Measurements from ENCODE around the gene SKOR2.
A peak's percentile ranks its signal among the peaks of the same experiment; 100 is the strongest.

Gene SKOR2

DNA sequence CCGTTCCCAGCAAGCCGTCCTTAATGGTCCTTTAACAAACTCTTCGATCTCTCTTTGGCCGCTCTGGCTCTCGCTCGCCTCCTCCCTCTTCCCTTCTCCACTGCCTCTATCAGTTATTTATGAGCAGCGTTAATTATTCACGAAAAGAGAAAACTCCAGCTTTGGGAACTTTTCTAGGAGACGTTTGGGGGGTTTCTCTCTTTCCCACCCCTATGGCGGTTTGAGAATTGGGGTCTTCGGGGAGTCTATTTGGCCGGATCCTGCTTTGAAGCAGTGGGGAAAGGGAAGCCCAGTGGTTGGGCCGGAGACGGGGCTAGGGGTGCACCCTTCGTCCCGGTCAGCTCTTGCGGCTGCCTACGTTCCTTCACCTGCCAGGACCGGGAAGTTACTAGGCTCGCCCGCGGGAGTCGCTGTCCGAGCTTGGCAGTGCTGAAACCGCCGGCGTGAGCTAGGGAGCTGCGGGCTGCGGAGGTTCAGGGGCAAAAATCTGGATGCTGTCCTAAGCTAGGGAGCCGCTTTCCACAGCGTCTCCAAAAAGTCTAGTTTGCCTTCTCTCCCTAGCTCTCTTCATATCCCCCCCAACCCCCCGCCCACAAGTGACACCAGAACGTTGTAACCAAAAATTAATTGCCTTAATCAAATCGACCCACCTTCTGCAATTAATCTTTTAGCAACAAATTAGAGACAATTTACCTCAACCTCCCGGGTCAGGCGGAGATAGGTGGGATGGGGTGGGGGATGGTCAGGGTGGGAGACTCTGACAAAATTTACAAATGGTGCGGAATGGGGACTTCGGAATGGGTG lies 8.9 kb upstream of the SKOR2 start:
- Histone ChIP-seq H3K27ac (ENCODE audit: insufficient read depth, low read depth, low read length, poor library complexity, severe bottlenecking) (no peak overlapping the region), H3K36me3 (ENCODE audit: control insufficient read depth, insufficient read depth, low read length) (no peaks in the 10 kb centered on the region), H3K4me3 (ENCODE audit: insufficient read depth, low read depth, low read length) (no peak overlapping the region), H3K4me1 (ENCODE audit: control insufficient read depth, insufficient read depth, low read length) (no peaks in the 10 kb centered on the region), H3K9me3 (ENCODE audit: control insufficient read depth, low read length) (no peaks in the 10 kb centered on the region), H3K27me3 (ENCODE audit: control insufficient read depth, insufficient read depth, low read length, poor library complexity, severe bottlenecking) (peaks cover 100% of the 10 kb centered on the region)
- 9 to 11% methylated on average over 36 to 38 of the region's 38 CpGs for WGBS, 2 experiments

DNA sequence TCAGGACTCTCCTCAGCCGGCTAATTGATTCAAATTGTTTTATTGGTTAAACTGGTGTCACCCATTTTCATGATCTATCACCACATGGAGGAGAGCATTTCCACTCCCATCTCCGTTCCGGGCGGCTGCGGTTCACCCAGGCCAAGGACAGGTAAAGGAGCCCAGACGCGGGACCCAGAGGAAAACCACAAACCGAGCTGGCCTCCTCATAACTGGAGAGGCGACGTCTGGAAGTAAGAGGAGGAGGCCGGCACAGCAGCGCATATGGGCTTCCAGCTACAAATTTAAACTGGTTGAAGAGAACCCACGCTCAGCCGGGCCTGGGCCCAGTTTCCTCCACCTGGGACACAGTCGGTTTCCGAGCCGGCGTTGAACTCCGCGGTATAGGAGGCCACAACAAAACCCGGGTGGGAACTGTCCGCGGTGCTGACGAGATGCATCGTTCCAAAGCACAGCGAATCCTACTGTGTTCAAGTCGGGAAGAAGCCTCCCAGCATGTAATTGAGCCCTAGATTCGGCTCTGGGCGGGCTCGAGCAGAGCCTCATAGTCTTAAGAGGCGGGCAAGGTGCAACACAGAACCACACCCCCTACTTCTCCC lies 3.0 kb upstream of the SKOR2 start:
- H3K4me3 ChIP-seq (ENCODE audit: insufficient read depth, low read depth, low read length), result no peak overlapping the region
- peaks cover 100% of the 10 kb centered on the region for H3K27me3 ChIP-seq (ENCODE audit: control insufficient read depth, insufficient read depth, low read length, poor library complexity, severe bottlenecking)
- peaks cover 12% of the 10 kb centered on the region for H3K4me1 ChIP-seq (ENCODE audit: control insufficient read depth, insufficient read depth, low read length)
- H3K27ac ChIP-seq (ENCODE audit: insufficient read depth, low read depth, low read length, poor library complexity, severe bottlenecking), result no peak overlapping the region
- WGBS, 2 experiments, result 3% methylated on average over 31 of the region's 31 CpGs
- no peaks in the 10 kb centered on the region for H3K9me3 ChIP-seq (ENCODE audit: control insufficient read depth, low read length)
- H3K36me3 ChIP-seq (ENCODE audit: control insufficient read depth, insufficient read depth, low read length), result no peaks in the 10 kb centered on the region

DNA sequence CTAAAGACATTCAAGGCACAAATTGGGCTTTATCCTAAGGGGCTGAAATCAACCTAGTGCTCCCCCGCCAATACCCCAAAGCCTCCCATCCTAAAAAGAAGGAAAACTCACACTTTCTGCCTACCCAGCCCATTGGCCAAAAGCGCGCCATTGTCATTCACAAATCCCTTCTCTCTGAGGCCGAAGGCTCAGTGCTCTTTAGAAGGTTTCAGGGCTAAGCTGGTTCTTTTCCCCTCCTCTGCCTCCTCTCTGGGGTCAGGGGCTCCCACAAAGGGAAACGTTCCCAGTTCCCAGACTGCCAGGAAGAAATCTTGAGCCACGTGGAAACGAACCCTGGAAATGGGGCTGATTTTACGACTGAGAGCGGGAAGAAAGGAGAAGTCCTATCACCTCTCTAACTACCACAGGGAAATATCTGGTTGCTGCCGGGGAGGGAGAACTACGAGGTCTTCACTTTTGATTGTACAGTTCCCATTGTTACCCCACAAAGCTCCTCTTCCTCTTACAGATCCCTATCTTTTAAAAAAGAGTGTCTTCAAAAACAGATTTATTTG lies 1.7 kb upstream of the SKOR2 start:
- Histone ChIP-seq H3K9me3 (ENCODE audit: control insufficient read depth, low read length) (no peaks in the 10 kb centered on the region), H3K27ac (ENCODE audit: insufficient read depth, low read depth, low read length, poor library complexity, severe bottlenecking) (no peak overlapping the region), H3K36me3 (ENCODE audit: control insufficient read depth, insufficient read depth, low read length) (no peaks in the 10 kb centered on the region), H3K4me3 (ENCODE audit: insufficient read depth, low read depth, low read length) (no peak overlapping the region), H3K27me3 (ENCODE audit: control insufficient read depth, insufficient read depth, low read length, poor library complexity, severe bottlenecking) (peaks cover 100% of the 10 kb centered on the region), H3K4me1 (ENCODE audit: control insufficient read depth, insufficient read depth, low read length) (peaks cover 12% of the 10 kb centered on the region)
- WGBS, 2 experiments, result 8 to 9% methylated on average over 8 to 11 of the region's 11 CpGs

DNA sequence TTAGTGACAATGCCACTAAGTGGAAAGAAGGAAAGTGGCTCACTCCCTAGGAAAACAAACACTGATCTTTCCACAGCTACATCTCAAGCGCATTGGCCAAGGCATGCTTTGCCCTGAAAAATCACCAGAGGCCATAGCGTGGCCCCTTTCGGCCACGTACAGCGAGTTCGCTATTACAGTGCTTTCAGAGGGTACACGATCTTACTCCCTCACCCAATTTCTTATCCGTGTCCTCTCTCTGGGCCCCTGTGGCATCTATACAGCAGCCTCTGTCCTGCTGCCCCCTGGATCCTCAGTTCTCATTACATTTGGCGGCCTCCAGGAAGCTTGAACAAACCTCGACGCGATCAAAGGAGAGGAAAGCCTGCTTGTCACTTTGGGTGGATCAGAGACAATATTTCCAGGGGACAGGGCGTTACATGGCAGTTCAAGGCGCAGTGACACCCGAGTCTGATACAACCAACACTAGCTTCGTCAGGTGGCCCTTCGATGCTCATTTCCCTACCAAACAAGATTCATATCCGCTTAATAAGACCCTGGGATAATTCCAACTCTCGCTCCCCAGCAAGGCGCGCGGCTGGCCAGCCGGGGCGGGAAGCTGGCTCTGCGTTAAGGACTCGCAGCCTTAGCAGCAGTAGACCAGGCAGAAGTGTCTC lies 941 bp downstream of the SKOR2 start:
- Histone ChIP-seq H3K9me3 (ENCODE audit: control insufficient read depth, low read length) (no peaks in the 10 kb centered on the region), H3K4me3 (ENCODE audit: insufficient read depth, low read depth, low read length) (no peak overlapping the region), H3K27ac (ENCODE audit: insufficient read depth, low read depth, low read length, poor library complexity, severe bottlenecking) (no peak overlapping the region), H3K4me1 (ENCODE audit: control insufficient read depth, insufficient read depth, low read length) (peaks cover 12% of the 10 kb centered on the region), H3K27me3 (ENCODE audit: control insufficient read depth, insufficient read depth, low read length, poor library complexity, severe bottlenecking) (peaks cover 100% of the 10 kb centered on the region), H3K36me3 (ENCODE audit: control insufficient read depth, insufficient read depth, low read length) (no peaks in the 10 kb centered on the region)
- WGBS, 2 experiments, result 9 to 13% methylated on average over 26 of the region's 26 CpGs

DNA sequence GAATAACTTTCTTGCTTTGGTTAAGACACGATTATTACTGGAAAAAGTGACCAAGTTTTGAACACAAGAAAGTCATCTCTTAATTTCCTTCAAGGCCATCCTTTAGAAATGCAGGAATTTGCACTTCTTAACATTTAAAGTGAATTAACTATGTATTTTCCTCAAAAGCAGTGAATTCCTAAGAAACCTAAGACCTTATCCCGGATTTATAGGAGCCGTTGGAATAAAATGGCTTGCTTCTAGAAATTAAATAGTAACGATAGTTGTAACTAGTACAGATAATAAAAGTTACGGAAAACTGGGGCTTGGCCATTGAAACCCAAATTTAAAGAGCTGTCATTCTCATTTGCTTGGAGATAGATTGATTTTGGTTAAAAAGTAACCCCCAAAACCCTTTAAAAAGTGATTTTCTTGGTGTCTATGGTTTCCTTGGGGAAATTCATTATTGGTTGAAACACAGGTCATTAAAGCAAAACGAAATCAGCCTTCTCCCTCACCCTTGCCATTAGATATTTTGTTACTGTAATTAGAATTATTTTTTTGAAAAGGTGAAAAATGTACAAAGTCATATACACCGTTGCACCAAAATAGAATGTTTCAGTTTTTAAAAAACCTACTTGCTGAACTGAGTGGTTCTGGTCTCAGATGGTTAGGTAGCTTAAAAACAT lies 2.0 kb downstream of the SKOR2 start:
- no peak overlapping the region for H3K4me3 ChIP-seq (ENCODE audit: insufficient read depth, low read depth, low read length)
- WGBS, 2 experiments, result 33 to 36% methylated on average over 6 of the region's 7 CpGs

DNA sequence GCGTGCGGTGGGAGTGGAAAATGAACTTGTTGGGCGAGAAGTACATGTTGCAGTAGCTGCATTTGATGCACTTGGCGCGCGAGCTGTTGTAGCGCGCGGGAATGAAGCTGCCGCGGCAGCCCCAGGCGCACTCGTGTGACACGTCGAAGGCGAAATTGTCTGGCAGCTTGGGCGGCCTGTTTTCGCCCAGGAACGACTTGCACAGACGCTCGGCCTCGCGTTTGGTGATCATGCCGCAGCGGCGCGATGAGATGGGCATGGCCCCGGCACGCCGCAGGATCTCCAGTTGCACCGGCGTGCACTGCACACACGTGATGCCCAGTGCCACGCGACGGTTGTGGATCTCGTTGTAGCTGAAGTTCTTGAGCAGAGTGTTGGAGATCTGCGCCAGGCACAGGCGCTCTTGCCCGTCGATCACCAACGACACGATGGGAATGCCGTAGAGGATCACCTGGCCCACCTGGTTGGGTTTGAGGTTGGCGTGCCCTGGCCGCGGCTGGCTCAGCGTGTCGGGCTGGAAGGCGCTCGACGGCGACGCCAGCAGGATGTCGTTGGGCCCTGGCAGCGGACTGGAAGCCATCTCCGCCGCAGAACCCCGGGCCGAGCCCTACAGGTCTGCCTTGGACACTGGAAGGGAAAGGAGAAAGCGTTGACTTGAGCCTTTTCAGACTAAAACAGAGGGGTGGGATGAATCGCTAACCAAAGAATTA lies 2.7 kb downstream of the SKOR2 start:
- H3K4me1 ChIP-seq (ENCODE audit: control insufficient read depth, insufficient read depth, low read length), result peaks cover 5% of the 10 kb centered on the region
- 19 to 22% methylated on average over 62 of the region's 62 CpGs for WGBS, 2 experiments
- H3K9me3 ChIP-seq (ENCODE audit: control insufficient read depth, low read length), result no peaks in the 10 kb centered on the region
- H3K4me3 ChIP-seq (ENCODE audit: insufficient read depth, low read depth, low read length), result no peak overlapping the region
- H3K36me3 ChIP-seq (ENCODE audit: control insufficient read depth, insufficient read depth, low read length), result no peaks in the 10 kb centered on the region
- peaks cover 99% of the 10 kb centered on the region for H3K27me3 ChIP-seq (ENCODE audit: control insufficient read depth, insufficient read depth, low read length, poor library complexity, severe bottlenecking)
- no peak overlapping the region for H3K27ac ChIP-seq (ENCODE audit: insufficient read depth, low read depth, low read length, poor library complexity, severe bottlenecking)

More for the DNA sequence above, 2.0 kb downstream of the SKOR2 start:
- peaks cover 11% of the 10 kb centered on the region for H3K4me1 ChIP-seq (ENCODE audit: control insufficient read depth, insufficient read depth, low read length)
- peaks cover 100% of the 10 kb centered on the region for H3K27me3 ChIP-seq (ENCODE audit: control insufficient read depth, insufficient read depth, low read length, poor library complexity, severe bottlenecking)
- H3K27ac ChIP-seq (ENCODE audit: insufficient read depth, low read depth, low read length, poor library complexity, severe bottlenecking), result no peak overlapping the region
- H3K36me3 ChIP-seq (ENCODE audit: control insufficient read depth, insufficient read depth, low read length), result no peaks in the 10 kb centered on the region
- no peaks in the 10 kb centered on the region for H3K9me3 ChIP-seq (ENCODE audit: control insufficient read depth, low read length)

DNA sequence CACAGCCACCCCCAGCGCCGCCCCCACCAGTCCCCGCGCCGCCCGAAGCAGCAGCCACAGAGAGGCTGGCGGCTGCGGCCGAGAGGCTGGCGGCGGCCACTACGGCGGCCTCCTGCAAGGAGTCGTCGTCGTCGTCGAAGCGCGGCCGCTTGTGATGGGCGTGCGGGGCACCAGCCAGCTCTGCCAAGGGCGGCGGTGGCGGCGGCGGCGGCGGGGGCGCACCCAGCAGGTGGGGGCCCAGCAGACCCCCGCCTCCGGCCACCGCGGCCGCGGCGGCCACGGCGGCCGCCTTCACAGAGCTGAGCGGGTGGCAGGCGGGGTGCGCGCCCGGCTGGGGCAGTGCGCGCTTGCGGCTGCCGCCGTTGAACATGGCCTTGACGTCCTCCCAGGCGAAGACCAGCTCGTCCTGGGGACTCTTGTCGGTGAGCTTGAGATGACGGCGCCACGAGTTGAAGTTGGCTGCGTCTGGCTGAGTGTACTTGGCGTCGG lies 3.3 kb downstream of the SKOR2 start:
- no peaks in the 10 kb centered on the region for H3K36me3 ChIP-seq (ENCODE audit: control insufficient read depth, insufficient read depth, low read length)
- 8 to 11% methylated on average over 61 of the region's 61 CpGs for WGBS, 2 experiments
- H3K27ac ChIP-seq (ENCODE audit: insufficient read depth, low read depth, low read length, poor library complexity, severe bottlenecking), result no peak overlapping the region
- H3K27me3 ChIP-seq (ENCODE audit: control insufficient read depth, insufficient read depth, low read length, poor library complexity, severe bottlenecking), result peaks cover 95% of the 10 kb centered on the region
- peaks cover 5% of the 10 kb centered on the region for H3K4me1 ChIP-seq (ENCODE audit: control insufficient read depth, insufficient read depth, low read length)
- no peak overlapping the region for H3K4me3 ChIP-seq (ENCODE audit: insufficient read depth, low read depth, low read length)
- no peaks in the 10 kb centered on the region for H3K9me3 ChIP-seq (ENCODE audit: control insufficient read depth, low read length)

DNA sequence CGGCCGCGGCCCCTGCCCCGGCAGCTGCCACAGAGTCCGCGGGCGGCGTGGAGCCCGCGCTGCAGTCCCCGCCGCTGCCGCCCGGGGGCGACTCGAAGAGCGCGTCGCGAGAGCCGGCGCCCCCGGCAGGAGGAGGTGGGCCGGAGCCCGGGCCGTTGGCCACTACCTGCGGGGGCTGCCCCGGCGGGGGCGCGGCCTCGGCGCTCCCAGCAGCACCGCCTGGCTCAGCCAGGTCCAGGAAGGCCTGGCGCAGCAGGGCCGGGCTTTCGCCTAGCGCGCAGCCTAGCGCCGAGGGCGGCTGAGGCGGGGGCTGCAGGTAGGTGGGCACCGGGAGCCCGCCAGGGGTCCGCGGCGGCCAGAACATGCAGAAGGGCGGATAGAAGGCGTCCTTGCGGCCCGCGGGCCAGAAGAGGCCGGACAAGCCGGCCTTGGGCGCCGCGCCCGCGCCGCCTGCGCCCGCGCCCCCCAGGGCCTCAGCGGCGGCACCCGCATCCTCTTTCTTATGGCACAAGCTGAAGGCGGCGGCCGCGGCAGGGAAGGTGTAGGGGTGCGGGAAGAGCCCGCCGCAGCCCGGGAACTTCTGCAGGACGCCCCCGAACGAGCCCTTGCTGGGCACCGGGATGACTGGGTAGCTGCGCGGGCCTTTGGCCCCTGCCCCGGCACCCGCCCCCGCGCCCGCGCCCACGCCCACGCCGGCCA lies 3.9 kb downstream of the SKOR2 start:
- 2 to 3% methylated on average over 90 of the region's 90 CpGs for WGBS, 2 experiments

DNA sequence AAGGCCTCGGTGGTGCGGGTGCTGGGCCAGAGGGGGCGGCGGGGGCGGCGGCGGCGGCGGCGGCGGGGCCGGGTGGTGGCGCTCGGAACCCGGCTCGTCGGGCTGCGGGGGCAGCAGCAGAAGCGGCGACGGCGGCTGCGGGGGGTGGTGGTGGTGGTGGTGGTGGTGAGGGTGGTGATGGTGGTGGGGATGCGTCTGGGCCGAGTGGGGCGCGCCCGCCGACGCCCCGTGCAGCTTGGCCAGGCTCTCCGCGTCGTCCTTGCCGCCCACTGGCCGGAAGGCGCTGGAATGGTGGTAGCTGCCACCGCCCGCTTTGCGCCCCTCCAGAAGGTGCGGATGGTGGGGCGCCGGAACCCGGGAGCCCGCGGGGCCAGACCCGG lies 4.4 kb downstream of the SKOR2 start:
- peaks cover 89% of the 10 kb centered on the region for H3K27me3 ChIP-seq (ENCODE audit: control insufficient read depth, insufficient read depth, low read length, poor library complexity, severe bottlenecking)
- no peaks in the 10 kb centered on the region for H3K9me3 ChIP-seq (ENCODE audit: control insufficient read depth, low read length)
- peak overlapping the region; percentile 15 for H3K4me3 ChIP-seq (ENCODE audit: insufficient read depth, low read depth, low read length)
- H3K27ac ChIP-seq (ENCODE audit: insufficient read depth, low read depth, low read length, poor library complexity, severe bottlenecking), result no peak overlapping the region
- H3K4me1 ChIP-seq (ENCODE audit: control insufficient read depth, insufficient read depth, low read length), result peaks cover 5% of the 10 kb centered on the region
- 2% methylated on average over 47 of the region's 47 CpGs for WGBS, 2 experiments
- H3K36me3 ChIP-seq (ENCODE audit: control insufficient read depth, insufficient read depth, low read length), result no peaks in the 10 kb centered on the region

More for the DNA sequence above, 3.9 kb downstream of the SKOR2 start:
- H3K27me3 ChIP-seq (ENCODE audit: control insufficient read depth, insufficient read depth, low read length, poor library complexity, severe bottlenecking), result peaks cover 94% of the 10 kb centered on the region
- no peaks in the 10 kb centered on the region for H3K9me3 ChIP-seq (ENCODE audit: control insufficient read depth, low read length)
- H3K4me3 ChIP-seq (ENCODE audit: insufficient read depth, low read depth, low read length), result peak overlapping the region; percentile 15
- H3K36me3 ChIP-seq (ENCODE audit: control insufficient read depth, insufficient read depth, low read length), result no peaks in the 10 kb centered on the region
- H3K27ac ChIP-seq (ENCODE audit: insufficient read depth, low read depth, low read length, poor library complexity, severe bottlenecking), result no peak overlapping the region
- H3K4me1 ChIP-seq (ENCODE audit: control insufficient read depth, insufficient read depth, low read length), result peaks cover 5% of the 10 kb centered on the region
